WERI-Rb-1 (cell line): Measurements from ENCODE around the gene SETBP1.
A peak's percentile ranks its signal among the peaks of the same experiment; 100 is the strongest.

Experiments used
- DNase-seq: peaks from one replicate; pipeline ENCODE4 v3.0.0-alpha.2; 2020
- H3K27ac ChIP-seq: fragments of 250-450 bp; sonication (Bioruptor Pico); 2 replicates; pipeline ENCODE4 v1.5.1; 2020; ENCODE audit warnings: mild to moderate bottlenecking, moderate library complexity
- H3K27me3 ChIP-seq: fragments of 250-450 bp; sonication (Bioruptor Pico); 2 replicates; pipeline ENCODE4 v1.5.1; 2021; ENCODE audit warnings: mild to moderate bottlenecking, low read depth, moderate library complexity; ENCODE audit not compliant: insufficient read depth, severe bottlenecking
- H3K36me3 ChIP-seq: fragments of 250-450 bp; sonication (Bioruptor Pico); 2 replicates; pipeline ENCODE4 v1.5.1; 2020; ENCODE audit warnings: mild to moderate bottlenecking, moderate library complexity
- H3K4me3 ChIP-seq: 2 replicates; pipeline ENCODE4 v1.5.1; 2011; ENCODE audit warnings: low read depth, mild to moderate bottlenecking, control low read depth, low read length
- H3K9me3 ChIP-seq: fragments of 250-450 bp; sonication (Bioruptor Pico); 2 replicates; pipeline ENCODE4 v1.5.1; 2021; ENCODE audit warnings: mild to moderate bottlenecking, moderate library complexity; ENCODE audit not compliant: severe bottlenecking
- TF ChIP-seq, protein P1 (sequence below): IDR thresholded peaks from 2 replicates; pipeline ENCODE4 v1.5.1; 2011; ENCODE audit warnings: low read depth, mild to moderate bottlenecking, control low read depth, inconsistent platforms, low read length

Gene SETBP1

GRCh38 chr18:44778788-44779187, 98.1 kb downstream of the SETBP1 start:
- peak; percentile 55 for DNase-seq
- no peak overlapping the region for H3K4me3 ChIP-seq
- H3K36me3 ChIP-seq: no peaks in the 10 kb centered on the region
- H3K27me3 ChIP-seq: no peaks in the 10 kb centered on the region
- TF ChIP-seq, protein P1, sequence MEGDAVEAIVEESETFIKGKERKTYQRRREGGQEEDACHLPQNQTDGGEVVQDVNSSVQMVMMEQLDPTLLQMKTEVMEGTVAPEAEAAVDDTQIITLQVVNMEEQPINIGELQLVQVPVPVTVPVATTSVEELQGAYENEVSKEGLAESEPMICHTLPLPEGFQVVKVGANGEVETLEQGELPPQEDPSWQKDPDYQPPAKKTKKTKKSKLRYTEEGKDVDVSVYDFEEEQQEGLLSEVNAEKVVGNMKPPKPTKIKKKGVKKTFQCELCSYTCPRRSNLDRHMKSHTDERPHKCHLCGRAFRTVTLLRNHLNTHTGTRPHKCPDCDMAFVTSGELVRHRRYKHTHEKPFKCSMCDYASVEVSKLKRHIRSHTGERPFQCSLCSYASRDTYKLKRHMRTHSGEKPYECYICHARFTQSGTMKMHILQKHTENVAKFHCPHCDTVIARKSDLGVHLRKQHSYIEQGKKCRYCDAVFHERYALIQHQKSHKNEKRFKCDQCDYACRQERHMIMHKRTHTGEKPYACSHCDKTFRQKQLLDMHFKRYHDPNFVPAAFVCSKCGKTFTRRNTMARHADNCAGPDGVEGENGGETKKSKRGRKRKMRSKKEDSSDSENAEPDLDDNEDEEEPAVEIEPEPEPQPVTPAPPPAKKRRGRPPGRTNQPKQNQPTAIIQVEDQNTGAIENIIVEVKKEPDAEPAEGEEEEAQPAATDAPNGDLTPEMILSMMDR: no peak
- H3K9me3 ChIP-seq: no peaks in the 10 kb centered on the region
- H3K27ac ChIP-seq: no peak overlapping the region

GRCh38 chr18:44779753-44780292, 99.1 kb downstream of the SETBP1 start:
- Histone ChIP-seq H3K27me3 (no peaks in the 10 kb centered on the region), H3K4me3 (no peak overlapping the region), H3K9me3 (no peaks in the 10 kb centered on the region), H3K27ac (no peak overlapping the region), H3K36me3 (no peaks in the 10 kb centered on the region)
- DNase-seq: no peak
- TF ChIP-seq, protein P1: no peak

GRCh38 chr18:44781886-44782285, 101.2 kb downstream of the SETBP1 start:
- no peak overlapping the region for H3K27ac ChIP-seq
- DNase-seq: no peak

GRCh38 chr18:44782617-44783016, 101.9 kb downstream of the SETBP1 start:
- Histone ChIP-seq H3K27ac (no peak overlapping the region), H3K36me3 (no peaks in the 10 kb centered on the region), H3K4me3 (no peak overlapping the region), H3K27me3 (no peaks in the 10 kb centered on the region), H3K9me3 (no peaks in the 10 kb centered on the region)
- TF ChIP-seq, protein P1: no peak
- no peak for DNase-seq

More at GRCh38 chr18:44781886-44782285, 101.2 kb downstream of the SETBP1 start:
- H3K4me3 ChIP-seq: no peak overlapping the region
- no peaks in the 10 kb centered on the region for H3K36me3 ChIP-seq
- TF ChIP-seq, protein P1: no peak
- no peaks in the 10 kb centered on the region for H3K9me3 ChIP-seq
- H3K27me3 ChIP-seq: no peaks in the 10 kb centered on the region

DNA sequence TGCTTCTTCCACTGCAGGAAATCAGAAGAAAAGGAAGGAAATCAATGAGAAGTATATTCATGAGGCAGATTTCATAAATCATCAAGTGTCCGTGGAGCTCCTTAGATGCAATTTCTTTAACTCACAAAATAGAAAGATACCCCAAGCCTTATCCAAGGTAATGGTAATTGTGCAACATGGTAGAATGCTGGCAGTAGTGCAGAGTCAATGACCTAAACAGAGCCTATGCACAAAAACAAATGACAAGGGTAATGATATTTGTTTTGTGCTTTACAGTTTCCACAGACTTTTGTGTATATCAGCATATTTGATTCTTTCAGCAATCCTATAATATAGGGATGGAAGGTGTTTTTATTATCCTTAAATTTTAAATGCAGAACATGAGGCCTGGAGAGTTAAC, 102.7 kb downstream of the SETBP1 start:
- DNase-seq: no peak
- TF ChIP-seq, protein P1: no peak
- Histone ChIP-seq H3K9me3 (no peaks in the 10 kb centered on the region), H3K36me3 (no peaks in the 10 kb centered on the region), H3K27ac (no peak overlapping the region), H3K4me3 (no peak overlapping the region), H3K27me3 (no peaks in the 10 kb centered on the region)

DNA sequence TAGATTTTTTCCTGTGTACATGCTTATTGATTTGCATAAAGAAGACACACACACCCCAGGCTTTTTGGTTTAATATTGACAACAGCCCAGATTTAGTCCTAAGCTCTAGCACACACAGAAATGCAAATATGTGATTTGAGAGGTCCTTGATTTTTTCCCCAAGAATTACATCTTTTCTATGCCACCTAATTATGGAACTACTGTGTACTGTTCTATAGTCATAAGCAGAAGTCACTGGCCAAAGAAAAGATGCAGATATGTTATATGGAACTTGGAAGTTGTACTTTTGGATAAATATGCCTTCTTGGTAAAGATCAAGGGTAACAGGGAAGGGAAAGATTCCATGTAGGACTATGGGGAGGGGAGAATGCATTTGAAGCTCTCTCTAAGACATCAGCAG, 105.6 kb downstream of the SETBP1 start:
- H3K9me3 ChIP-seq: no peaks in the 10 kb centered on the region
- no peaks in the 10 kb centered on the region for H3K27me3 ChIP-seq
- H3K36me3 ChIP-seq: no peaks in the 10 kb centered on the region
- no peak for DNase-seq
- TF ChIP-seq, protein P1: no peak
- H3K27ac ChIP-seq: no peak overlapping the region
- H3K4me3 ChIP-seq: no peak overlapping the region
